HCT116 (cell line): Measurements from ENCODE around the gene ZMYND10. TPM values are rescaled to one million over a fixed set of nuclear protein-coding genes. Genes with fewer than 3 reads are reported as not detected.
A peak's percentile ranks its signal among the peaks of the same experiment; 100 is the strongest.

Source experiments
- ATAC-seq: fragments of 200-7000 bp; cut with Tn5 transposase; 2 replicates; pipeline ENCODE4 v1.9.1; 2020; ENCODE audit warnings: mild to moderate bottlenecking, moderate library complexity
- BruUV-seq: library from RNA; stranded (reverse); fragments of 400-500 nt; replicated peaks from 2 replicates; lab custom pipeline; 2021; lab: Mats Ljungman, UMichigan
- CTCF ChIA-PET: fragments of 300-600 bp; sonication (Branson Sonifier 250); formaldehyde crosslinking; loops from one replicate; lab custom pipeline; 2021; ENCODE audit warnings: antibody characterized with exemption; lab: Charles Lee
- POLR2A ChIA-PET: fragments of 300-600, 350-600 bp; sonication (Branson Sonifier 250); formaldehyde crosslinking; loops from one replicate; lab custom pipeline; 2021; ENCODE audit warnings: antibody characterized with exemption; lab: Charles Lee
- RAD21 ChIA-PET, 2 experiments: fragments of 300-600 bp; sonication (Branson Sonifier 250); formaldehyde crosslinking; loops; one replicate each; lab custom pipeline; 2023; ENCODE audit warnings: low total read pairs in 2 of 2; ENCODE audit not compliant: uncharacterized antibody in 2 of 2, unreplicated experiment in 2 of 2, low non-redundant PET in 1 of 2; lab: Charles Lee
- DNase-seq: peaks from one replicate; pipeline ENCODE4 v3.0.0-alpha.2; 2010; ENCODE audit warnings: low read depth, low spot score
- H2AFZ ChIP-seq: fragments of 200-600 bp; shearing (Covaris generic), sonication (generic); 2 replicates; pipeline ENCODE4 v1.6.1; 2017; ENCODE audit warnings: low read depth, mixed run types, mixed read lengths, antibody characterized with exemption, low read length; ENCODE audit not compliant: poor library complexity, severe bottlenecking
- H3K27ac ChIP-seq: 2 replicates; pipeline ENCODE4 v1.5.1; 2012; ENCODE audit warnings: low read depth, low read length
- H3K27me3 ChIP-seq: fragments of 200-600 bp; sonication (generic); 2 replicates; pipeline ENCODE4 v1.6.1; 2016; ENCODE audit warnings: mixed run types, low read length, mixed read lengths; ENCODE audit not compliant: insufficient read depth
- H3K36me3 ChIP-seq, 2 experiments: fragments of 200-500 bp in 1 of 2; fragments of 200-600 bp in 1 of 2; sonication (Bioruptor generic) in 1 of 2; sonication (generic) in 1 of 2; 2 replicates each; pipeline versions ENCODE4 v1.5.1 to v1.6.1; 2014 to 2016; ENCODE audit warnings: low read length in 2 of 2, inconsistent platforms in 1 of 2, mixed read lengths in 1 of 2, mixed run types in 1 of 2; ENCODE audit not compliant: insufficient read depth in 2 of 2, control insufficient read depth in 1 of 2
- H3K4me1 ChIP-seq, 2 experiments: fragments of 200-600 bp in 1 of 2; sonication (generic) in 1 of 2; 2 replicates each; pipeline versions ENCODE4 v1.5.1 to v1.6.1; 2012 to 2017; ENCODE audit warnings: low read length in 2 of 2, inconsistent platforms in 1 of 2, mild to moderate bottlenecking in 1 of 2, mixed read lengths in 1 of 2, mixed run types in 1 of 2, moderate library complexity in 1 of 2; ENCODE audit not compliant: insufficient read depth in 2 of 2, control insufficient read depth in 1 of 2
- H3K4me2 ChIP-seq: fragments of 200-600 bp; sonication (generic); 2 replicates; pipeline ENCODE4 v1.6.1; 2017; ENCODE audit warnings: mixed run types, low read length, mixed read lengths
- H3K4me3 ChIP-seq, 2 experiments: fragments of 200-600 bp in 1 of 2; sonication (generic) in 1 of 2; replicated peaks in 1 of 2; 2 replicates each; pipeline ENCODE4 v1.5.1; 2011 to 2016; ENCODE audit warnings: low read length in 2 of 2, control low read depth in 1 of 2, low read depth in 1 of 2, mild to moderate bottlenecking in 1 of 2, mixed read lengths in 1 of 2, mixed run types in 1 of 2
- H3K79me2 ChIP-seq: fragments of 200-600 bp; sonication (generic); 2 replicates; pipeline ENCODE4 v1.6.1; 2017; ENCODE audit warnings: mild to moderate bottlenecking, mixed run types, low read length, moderate library complexity, mixed read lengths; ENCODE audit not compliant: insufficient read depth
- H3K9ac ChIP-seq: fragments of 200-600 bp; sonication (generic); 2 replicates; pipeline ENCODE4 v1.6.1; 2016; ENCODE audit warnings: low read length, mixed read lengths
- H3K9me2 ChIP-seq: fragments of 200-600 bp; sonication (generic), shearing (Covaris generic); 2 replicates; pipeline ENCODE4 v1.6.1; 2017; ENCODE audit warnings: mixed run types, mild to moderate bottlenecking, moderate library complexity; ENCODE audit not compliant: insufficient read depth
- H3K9me3 ChIP-seq, 2 experiments: fragments of 200-500 bp in 1 of 2; fragments of 200-600 bp in 1 of 2; sonication (Bioruptor generic) in 1 of 2; sonication (generic) in 1 of 2; 2 replicates each; pipeline ENCODE4 v1.6.1; 2014 to 2017; ENCODE audit warnings: low read length in 2 of 2, mixed read lengths in 2 of 2, inconsistent platforms in 1 of 2, low read depth in 1 of 2, mild to moderate bottlenecking in 1 of 2, mixed run types in 1 of 2, moderate library complexity in 1 of 2; ENCODE audit not compliant: control insufficient read depth in 1 of 2, insufficient read depth in 1 of 2
- H4K20me1 ChIP-seq: fragments of 200-600 bp; sonication (generic), shearing (Covaris generic); 2 replicates; pipeline ENCODE4 v1.6.1; 2017; ENCODE audit warnings: mixed run types, mild to moderate bottlenecking, moderate library complexity; ENCODE audit not compliant: insufficient read depth
- CBX3 ChIP-seq: IDR thresholded peaks from 2 replicates; pipeline ENCODE4 v1.6.1; 2012; ENCODE audit warnings: low read depth
- EZH2 ChIP-seq: fragments of 200-600 bp; sonication (generic); IDR thresholded peaks from 2 replicates; pipeline ENCODE4 v1.6.1; 2017; ENCODE audit warnings: antibody characterized with exemption, mixed run types
- EZH2phosphoT487 ChIP-seq: fragments of 200-600 bp; IDR thresholded peaks from 2 replicates; pipeline ENCODE4 v1.6.1; 2018; ENCODE audit warnings: antibody characterized with exemption, borderline replicate concordance
- MAX ChIP-seq: IDR thresholded peaks from 2 replicates; pipeline ENCODE4 v1.6.1; 2012
- POLR2A ChIP-seq: IDR thresholded peaks from 2 replicates; pipeline ENCODE4 v1.7.0; 2011; ENCODE audit warnings: borderline replicate concordance; ENCODE audit not compliant: insufficient read depth, insufficient read length; ENCODE audit errors: extremely low read depth
- RAD21 ChIP-seq: IDR thresholded peaks from 2 replicates; pipeline ENCODE4 v1.6.1; 2012; ENCODE audit warnings: low read depth, mild to moderate bottlenecking
- REST ChIP-seq: IDR thresholded peaks from 2 replicates; pipeline ENCODE4 v1.6.1; 2012; ENCODE audit warnings: low read depth
- SP1 ChIP-seq: IDR thresholded peaks from 2 replicates; pipeline ENCODE4 v1.6.1; 2012; ENCODE audit warnings: low read depth
- TCF7L2 ChIP-seq: IDR thresholded peaks from 2 replicates; pipeline ENCODE4 v1.7.0; 2011; ENCODE audit warnings: borderline replicate concordance, inconsistent platforms; ENCODE audit not compliant: insufficient read depth, insufficient read length; ENCODE audit errors: extremely low read depth
- ZFX ChIP-seq: fragments of 450-650 bp; IDR thresholded peaks from 2 replicates; pipeline ENCODE4 v1.6.1; 2017
- intact Hi-C: fragments of 100-400 bp; cut with micrococcal nuclease; formaldehyde crosslinking; loops from 2 replicates; pipeline ENCODE4 v1.10.0; 2022
- total RNA-seq: library from RNA; stranded (reverse); gene quantifications from one replicate; pipeline ENCODE4 v1.2.1, GENCODE V29; 2021; ENCODE audit not compliant: unreplicated experiment
- TF ChIP-seq, protein P1 (sequence below): IDR thresholded peaks from 2 replicates; pipeline ENCODE4 v1.6.1; 2011; ENCODE audit warnings: mild to moderate bottlenecking, low read length, moderate library complexity; ENCODE audit not compliant: insufficient replicate concordance; ENCODE audit errors: extremely low read depth
- TF ChIP-seq, protein P2 (sequence below), 3 experiments: fragments of 200-600 bp in 1 of 3; sonication (generic) in 1 of 3; IDR thresholded peaks in 2 of 3; conservative IDR thresholded peaks in 1 of 3; 2 replicates each; pipeline ENCODE4 v1.5.1; 2012 to 2017; ENCODE audit warnings: low read depth in 2 of 3, low read length in 2 of 3, antibody characterized with exemption in 1 of 3, borderline replicate concordance in 1 of 3, control low read depth in 1 of 3, mild to moderate bottlenecking in 1 of 3, mixed read lengths in 1 of 3, mixed run types in 1 of 3, moderate library complexity in 1 of 3; ENCODE audit not compliant: insufficient read depth in 1 of 3

Gene ZMYND10
- total RNA-seq, 1 experiment from 2014 or later = 3.3 TPM

DNA sequence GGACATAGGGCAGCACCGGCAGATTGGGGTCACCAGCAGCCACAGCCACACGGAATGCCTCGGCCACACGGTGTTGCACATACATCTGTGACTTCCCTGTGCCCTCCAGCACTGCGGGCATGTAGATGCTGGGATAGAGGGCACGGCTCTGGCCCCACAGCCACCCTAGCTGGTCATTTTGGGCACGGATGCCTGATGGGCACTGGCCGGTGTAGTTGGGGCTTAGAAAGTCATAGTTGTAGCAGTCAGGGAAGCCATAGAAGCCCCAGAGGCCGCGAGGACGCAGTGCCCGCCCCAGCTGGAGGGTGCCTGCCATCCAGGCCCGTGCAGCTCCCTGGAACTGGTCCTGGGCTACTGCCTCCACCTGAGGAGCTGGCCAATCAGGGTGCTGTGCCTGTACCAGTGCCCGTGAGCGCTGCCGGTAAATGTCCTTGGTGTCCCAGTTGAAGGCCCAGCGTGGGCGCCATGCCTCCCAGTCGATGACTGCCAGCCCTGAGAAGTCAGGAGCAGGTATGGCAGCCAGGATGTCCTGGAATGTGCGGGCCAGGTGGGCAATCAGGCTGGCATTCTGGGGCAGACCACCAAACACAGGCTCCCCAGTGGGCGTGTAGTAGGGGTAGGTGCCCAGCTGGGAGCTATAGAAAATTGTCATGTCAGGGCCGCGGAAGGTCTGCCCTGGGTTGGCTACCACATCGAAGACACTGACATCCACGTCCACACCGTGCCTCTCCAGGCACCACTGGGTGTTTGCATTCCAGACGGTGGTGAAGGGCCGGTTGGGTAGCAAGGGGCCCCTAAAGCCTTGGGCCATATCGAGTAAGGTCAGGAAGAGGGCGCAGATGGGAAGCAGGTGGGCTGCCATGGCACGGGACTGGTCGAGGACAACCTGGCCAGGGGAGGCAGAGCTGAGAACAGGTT is 43.2 kb downstream of the ZMYND10 start:
- BruUV-seq = no TSS peak
- Histone ChIP-seq H3K9me2 (no peaks in the 10 kb centered on the region), H4K20me1 (no peaks in the 10 kb centered on the region), H3K4me1 (peaks cover 21 to 53% of the 10 kb centered on the region in 2 experiments), H3K27me3 (no peaks in the 10 kb centered on the region), H2AFZ (no peak overlapping the region), H3K36me3 (no peaks in the 10 kb centered on the region), H3K27ac (peak overlapping the region; percentile 70), H3K4me3 (peak overlapping the region; percentile 27 to 37; a peak in 3 of 4 replicates), H3K79me2 (peaks cover 3% of the 10 kb centered on the region; the same call in 1 of the 2 replicates), H3K9me3 (no peaks in the 10 kb centered on the region), H3K9ac (peak overlapping the region; percentile 49; the same call in 1 of the 2 replicates), H3K4me2 (peak overlapping the region; percentile 72)
- ChIA-PET RAD21 (interaction anchor here in 1 of 2 experiments (0.5 kb wide), 1 partner anchor 290 kb away, joined by 3 read pairs; no protein-coding TSS in a partner anchor), POLR2A (interaction anchor here (1.4 kb wide), 1 partner anchor 12 kb away, joined by 5 read pairs; no protein-coding TSS in a partner anchor), CTCF (interaction anchor here (1.5 to 2.7 kb wide), 2 partner anchors 19 to 22 kb away, joined by 8 to 14 read pairs; no protein-coding TSS in a partner anchor)
- ATAC-seq (no peak), DNase-seq (no peak)
- TF ChIP-seq, protein P1, sequence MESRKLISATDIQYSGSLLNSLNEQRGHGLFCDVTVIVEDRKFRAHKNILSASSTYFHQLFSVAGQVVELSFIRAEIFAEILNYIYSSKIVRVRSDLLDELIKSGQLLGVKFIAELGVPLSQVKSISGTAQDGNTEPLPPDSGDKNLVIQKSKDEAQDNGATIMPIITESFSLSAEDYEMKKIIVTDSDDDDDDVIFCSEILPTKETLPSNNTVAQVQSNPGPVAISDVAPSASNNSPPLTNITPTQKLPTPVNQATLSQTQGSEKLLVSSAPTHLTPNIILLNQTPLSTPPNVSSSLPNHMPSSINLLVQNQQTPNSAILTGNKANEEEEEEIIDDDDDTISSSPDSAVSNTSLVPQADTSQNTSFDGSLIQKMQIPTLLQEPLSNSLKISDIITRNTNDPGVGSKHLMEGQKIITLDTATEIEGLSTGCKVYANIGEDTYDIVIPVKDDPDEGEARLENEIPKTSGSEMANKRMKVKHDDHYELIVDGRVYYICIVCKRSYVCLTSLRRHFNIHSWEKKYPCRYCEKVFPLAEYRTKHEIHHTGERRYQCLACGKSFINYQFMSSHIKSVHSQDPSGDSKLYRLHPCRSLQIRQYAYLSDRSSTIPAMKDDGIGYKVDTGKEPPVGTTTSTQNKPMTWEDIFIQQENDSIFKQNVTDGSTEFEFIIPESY = no peak
- TF ChIP-seq REST (no peak), TCF7L2 (no peak), EZH2 (no peak), CBX3 (no peak), RAD21 (no peak), EZH2phosphoT487 (no peak), POLR2A (no peak), ZFX (no peak), MAX (no peak), SP1 (no peak)
- TF ChIP-seq, protein P2, sequence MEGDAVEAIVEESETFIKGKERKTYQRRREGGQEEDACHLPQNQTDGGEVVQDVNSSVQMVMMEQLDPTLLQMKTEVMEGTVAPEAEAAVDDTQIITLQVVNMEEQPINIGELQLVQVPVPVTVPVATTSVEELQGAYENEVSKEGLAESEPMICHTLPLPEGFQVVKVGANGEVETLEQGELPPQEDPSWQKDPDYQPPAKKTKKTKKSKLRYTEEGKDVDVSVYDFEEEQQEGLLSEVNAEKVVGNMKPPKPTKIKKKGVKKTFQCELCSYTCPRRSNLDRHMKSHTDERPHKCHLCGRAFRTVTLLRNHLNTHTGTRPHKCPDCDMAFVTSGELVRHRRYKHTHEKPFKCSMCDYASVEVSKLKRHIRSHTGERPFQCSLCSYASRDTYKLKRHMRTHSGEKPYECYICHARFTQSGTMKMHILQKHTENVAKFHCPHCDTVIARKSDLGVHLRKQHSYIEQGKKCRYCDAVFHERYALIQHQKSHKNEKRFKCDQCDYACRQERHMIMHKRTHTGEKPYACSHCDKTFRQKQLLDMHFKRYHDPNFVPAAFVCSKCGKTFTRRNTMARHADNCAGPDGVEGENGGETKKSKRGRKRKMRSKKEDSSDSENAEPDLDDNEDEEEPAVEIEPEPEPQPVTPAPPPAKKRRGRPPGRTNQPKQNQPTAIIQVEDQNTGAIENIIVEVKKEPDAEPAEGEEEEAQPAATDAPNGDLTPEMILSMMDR (IDR thresholded peaks at IDR 0.05 in 2 of 3, conservative IDR thresholded peaks at IDR 0.05 in 1 of 3; ENCODE audit: borderline replicate concordance in 1 of 3, insufficient read depth in 1 of 3, low read depth in 2 of 3, low read length in 2 of 3) = no peak
- intact Hi-C loops = loop anchor here (1.0 kb wide), 1 partner anchor 22 kb away; no protein-coding TSS in a partner anchor
